IPS-15b (cell line): ENCODE results near the gene SCCPDH.
"Not testable (repeated sequence)": the region's sequence is repeated elsewhere in the genome, so short reads cannot be mapped to it uniquely, and the experiment has no call there.

Source experiments
- H3K27me3 ChIP-seq: one replicate; pipeline ENCODE4 v1.6.1; 2013; ENCODE audit warnings: low read length; ENCODE audit not compliant: control insufficient read depth, insufficient read depth
- H3K36me3 ChIP-seq: one replicate; pipeline ENCODE4 v1.6.1; 2013; ENCODE audit warnings: low read length; ENCODE audit not compliant: control insufficient read depth, insufficient read depth
- H3K4me1 ChIP-seq: one replicate; pipeline ENCODE4 v1.6.1; 2013; ENCODE audit warnings: mild to moderate bottlenecking, low read length; ENCODE audit not compliant: control insufficient read depth, insufficient read depth
- H3K4me3 ChIP-seq: one replicate; pipeline ENCODE4 v1.5.1; 2013; ENCODE audit warnings: low read depth, low read length
- H3K9ac ChIP-seq: one replicate; pipeline ENCODE4 v1.6.1; 2013; ENCODE audit warnings: low read depth, mild to moderate bottlenecking, low read length
- H3K9me3 ChIP-seq: one replicate; pipeline ENCODE4 v1.6.1; 2013; ENCODE audit warnings: mild to moderate bottlenecking, low read length; ENCODE audit not compliant: control insufficient read depth, insufficient read depth

The SCCPDH gene

DNA sequence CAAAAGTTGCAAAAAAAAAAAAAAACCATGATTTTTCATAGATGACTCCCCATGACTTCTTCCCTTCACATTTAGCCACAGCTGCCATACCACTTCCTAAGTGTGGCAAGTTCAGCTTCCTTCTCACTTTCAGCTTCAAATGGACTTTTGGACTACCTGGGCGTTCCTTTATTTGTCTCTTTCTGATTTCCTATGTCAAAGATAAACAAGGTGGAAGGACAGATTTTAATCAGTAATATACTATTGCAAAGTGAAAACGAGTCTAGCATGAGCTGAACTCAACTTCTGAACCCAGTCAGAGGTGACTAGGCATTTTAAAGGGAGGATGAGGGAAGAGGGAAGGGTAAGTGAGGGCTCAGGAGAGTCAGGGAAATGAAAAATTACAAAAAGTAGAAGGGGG lies 14.4 kb upstream of the SCCPDH start:
- Histone ChIP-seq H3K4me3 (no peak overlapping the region), H3K9ac (no peak overlapping the region), H3K9me3 (no peaks in the 10 kb centered on the region), H3K4me1 (no peaks in the 10 kb centered on the region), H3K27me3 (no peaks in the 10 kb centered on the region), H3K36me3 (no peaks in the 10 kb centered on the region)

DNA sequence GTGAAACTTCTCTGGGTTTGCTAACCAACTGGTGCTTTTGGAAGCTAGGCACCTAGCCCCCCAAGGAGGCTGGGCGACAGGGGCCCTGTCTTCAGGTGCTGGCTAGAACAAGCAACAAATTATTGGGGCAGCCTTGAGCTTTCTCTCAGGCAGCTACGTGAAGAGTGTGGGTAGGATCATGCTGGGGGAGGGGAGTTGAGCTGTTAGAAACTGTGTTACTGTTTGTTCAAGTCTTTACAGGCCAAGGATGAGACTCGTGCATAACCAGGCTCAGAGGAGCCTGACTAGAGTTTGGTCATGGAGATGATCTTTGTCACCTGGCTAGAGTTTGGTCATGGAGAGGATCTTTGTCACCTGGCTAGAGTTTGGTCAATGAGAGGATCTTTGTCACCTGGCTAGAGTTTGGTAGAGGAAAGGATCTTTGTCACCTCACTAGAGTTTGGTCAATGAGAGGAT lies 12.6 kb upstream of the SCCPDH start:
- no peak overlapping the region for H3K9ac ChIP-seq
- H3K36me3 ChIP-seq, result no peaks in the 10 kb centered on the region
- H3K4me1 ChIP-seq, result no peaks in the 10 kb centered on the region
- H3K27me3 ChIP-seq, result no peaks in the 10 kb centered on the region
- no peak overlapping the region for H3K4me3 ChIP-seq
- H3K9me3 ChIP-seq, result no peaks in the 10 kb centered on the region

GRCh38 chr1:246712428-246712827 lies 11.8 kb upstream of the SCCPDH start:
- H3K9me3 ChIP-seq, H3K4me1 ChIP-seq, H3K27me3 ChIP-seq, H3K9ac ChIP-seq, H3K36me3 ChIP-seq, H3K4me3 ChIP-seq: not testable (repeated sequence)

- not testable (repeated sequence) for H3K4me1 ChIP-seq, H3K27me3 ChIP-seq, H3K9me3 ChIP-seq, H3K9ac ChIP-seq, H3K36me3 ChIP-seq, H3K4me3 ChIP-seq
Observed at GRCh38 chr1:246719361-246719760, 4.8 kb upstream of the SCCPDH start.

- not testable (repeated sequence) for H3K9ac ChIP-seq
Observed at GRCh38 chr1:246720814-246721213, 3.4 kb upstream of the SCCPDH start.

GRCh38 chr1:246722720-246723119 lies 1.5 kb upstream of the SCCPDH start:
- Histone ChIP-seq H3K4me1 (no peaks in the 10 kb centered on the region), H3K9me3 (no peaks in the 10 kb centered on the region), H3K36me3 (peaks cover 1% of the 10 kb centered on the region), H3K4me3 (no peak overlapping the region), H3K9ac (no peak overlapping the region), H3K27me3 (peaks cover 17% of the 10 kb centered on the region)

More at GRCh38 chr1:246720814-246721213, 3.4 kb upstream of the SCCPDH start:
- not testable (repeated sequence) for H3K36me3 ChIP-seq, H3K9me3 ChIP-seq, H3K4me1 ChIP-seq, H3K4me3 ChIP-seq
- peaks cover 17% of the 10 kb centered on the region for H3K27me3 ChIP-seq

GRCh38 chr1:246724731-246725095 lies 504 bp downstream of the SCCPDH start:
- Histone ChIP-seq H3K36me3 (peaks cover 3% of the 10 kb centered on the region), H3K4me1 (no peaks in the 10 kb centered on the region), H3K9ac (peak overlapping the region; percentile 76), H3K27me3 (peaks cover 17% of the 10 kb centered on the region), H3K9me3 (no peaks in the 10 kb centered on the region), H3K4me3 (peak overlapping the region; percentile 86)

GRCh38 chr1:246725191-246725590 lies 982 bp downstream of the SCCPDH start:
- peaks cover 17% of the 10 kb centered on the region for H3K27me3 ChIP-seq
- peaks cover 6% of the 10 kb centered on the region for H3K36me3 ChIP-seq
- H3K4me1 ChIP-seq, result no peaks in the 10 kb centered on the region
- peak overlapping the region; percentile 86 for H3K4me3 ChIP-seq
- no peaks in the 10 kb centered on the region for H3K9me3 ChIP-seq
- no peak overlapping the region for H3K9ac ChIP-seq

DNA sequence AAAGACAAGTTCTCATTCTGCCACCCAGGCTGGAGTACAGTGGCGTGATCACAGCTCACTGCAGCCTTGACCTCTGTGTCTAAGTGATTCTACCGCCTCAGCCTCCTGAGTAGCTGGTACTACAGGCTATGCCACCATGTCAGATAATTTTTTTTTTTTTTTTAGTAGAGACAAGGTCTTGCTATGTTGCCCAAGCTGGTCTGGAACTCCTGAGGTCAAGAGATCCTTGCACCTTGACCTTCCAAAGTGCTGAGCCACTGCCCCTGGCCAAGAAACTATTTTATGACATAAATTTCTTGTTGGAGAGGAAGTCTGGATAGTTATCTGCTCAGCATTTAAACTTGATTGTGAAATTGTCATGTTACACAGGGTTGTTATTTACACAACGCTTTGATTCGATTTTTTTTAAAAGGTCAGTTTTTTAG lies 2.1 kb downstream of the SCCPDH start:
- no peaks in the 10 kb centered on the region for H3K9me3 ChIP-seq
- no peak overlapping the region for H3K4me3 ChIP-seq
- no peaks in the 10 kb centered on the region for H3K4me1 ChIP-seq
- H3K27me3 ChIP-seq, result peaks cover 17% of the 10 kb centered on the region
- H3K9ac ChIP-seq, result no peak overlapping the region
- H3K36me3 ChIP-seq, result peaks cover 7% of the 10 kb centered on the region

- no peaks in the 10 kb centered on the region for H3K4me1 ChIP-seq
- H3K4me3 ChIP-seq, result no peak overlapping the region
- H3K9ac ChIP-seq, result no peak overlapping the region
- peaks cover 17% of the 10 kb centered on the region for H3K27me3 ChIP-seq
- H3K9me3 ChIP-seq, result no peaks in the 10 kb centered on the region
- H3K36me3 ChIP-seq, result peaks cover 7% of the 10 kb centered on the region
Observed at GRCh38 chr1:246726881-246727280, 2.7 kb downstream of the SCCPDH start.

- H3K4me1 ChIP-seq, result no peaks in the 10 kb centered on the region
- no peaks in the 10 kb centered on the region for H3K9me3 ChIP-seq
- no peak overlapping the region for H3K4me3 ChIP-seq
- no peak overlapping the region for H3K9ac ChIP-seq
- peaks cover 7% of the 10 kb centered on the region for H3K36me3 ChIP-seq
- H3K27me3 ChIP-seq, result peaks cover 17% of the 10 kb centered on the region
Observed at GRCh38 chr1:246727594-246727993, 3.4 kb downstream of the SCCPDH start.

DNA sequence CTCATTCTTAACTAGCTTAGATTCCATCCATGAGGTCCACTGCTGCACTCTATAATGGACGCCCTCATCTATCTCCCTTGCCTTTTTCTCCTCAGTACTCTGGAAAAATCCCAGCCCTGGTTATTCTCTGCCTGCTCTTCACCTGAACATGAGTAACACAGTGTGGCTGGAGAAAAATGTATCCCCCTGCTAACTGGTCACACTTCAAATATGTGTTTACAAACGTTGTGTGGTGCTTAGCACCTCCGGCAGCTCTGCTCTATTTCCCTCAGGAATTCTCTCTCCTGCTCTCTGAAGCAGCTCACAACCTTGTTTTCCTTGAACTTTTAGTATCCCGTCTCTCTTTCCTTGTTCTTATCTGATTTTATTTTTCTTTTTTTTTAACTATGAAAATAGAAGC lies 4.1 kb downstream of the SCCPDH start:
- Histone ChIP-seq H3K9me3 (no peaks in the 10 kb centered on the region), H3K27me3 (peaks cover 13% of the 10 kb centered on the region), H3K4me1 (no peaks in the 10 kb centered on the region), H3K4me3 (no peak overlapping the region), H3K9ac (no peak overlapping the region), H3K36me3 (peaks cover 7% of the 10 kb centered on the region)

- H3K4me1 ChIP-seq, result not testable (repeated sequence)
Observed at GRCh38 chr1:246729040-246729439, 4.8 kb downstream of the SCCPDH start.

More at GRCh38 chr1:246729040-246729439, 4.8 kb downstream of the SCCPDH start:
- H3K4me3 ChIP-seq, H3K9me3 ChIP-seq, H3K9ac ChIP-seq, H3K36me3 ChIP-seq: not testable (repeated sequence)
- H3K27me3 ChIP-seq, result peaks cover 13% of the 10 kb centered on the region
